Inferior parietal cortex (tissue), 1 donor: ENCODE results near the gene INTS11.

Experiments
- DNase-seq: peaks from one replicate; pipeline ENCODE4 v3.0.0-alpha.2; 2016; ENCODE audit errors: extremely low spot score

INTS11 gene

DNA sequence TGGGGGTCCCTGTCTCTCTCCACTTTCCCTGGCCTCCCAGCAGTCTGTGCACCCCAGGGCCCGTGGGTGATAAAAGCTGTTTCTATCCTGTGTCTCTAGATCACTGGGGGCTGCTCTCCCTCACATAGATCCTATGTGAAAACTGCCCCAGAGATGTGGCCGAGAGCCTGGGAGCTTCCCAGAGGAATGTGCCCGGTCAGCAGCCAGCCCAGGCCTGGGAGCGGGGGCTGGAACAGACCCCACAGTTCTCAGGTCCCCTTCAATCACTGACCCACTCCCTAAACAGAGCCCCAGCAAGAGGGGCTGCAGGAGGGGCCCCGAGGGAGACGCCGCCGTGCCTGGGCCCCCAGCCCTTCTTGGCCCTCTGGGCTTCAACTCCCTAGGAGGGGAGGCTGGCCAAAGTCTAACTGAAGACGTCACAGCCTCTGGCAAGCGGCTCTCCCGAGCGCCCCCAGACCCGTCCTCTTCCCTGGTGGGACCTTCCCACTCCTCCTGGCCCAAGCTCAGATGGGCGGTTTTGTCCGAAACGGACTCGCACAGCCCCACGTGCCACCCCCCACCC lies 33.5 kb upstream of the INTS11 start:
- no peak for DNase-seq

DNA sequence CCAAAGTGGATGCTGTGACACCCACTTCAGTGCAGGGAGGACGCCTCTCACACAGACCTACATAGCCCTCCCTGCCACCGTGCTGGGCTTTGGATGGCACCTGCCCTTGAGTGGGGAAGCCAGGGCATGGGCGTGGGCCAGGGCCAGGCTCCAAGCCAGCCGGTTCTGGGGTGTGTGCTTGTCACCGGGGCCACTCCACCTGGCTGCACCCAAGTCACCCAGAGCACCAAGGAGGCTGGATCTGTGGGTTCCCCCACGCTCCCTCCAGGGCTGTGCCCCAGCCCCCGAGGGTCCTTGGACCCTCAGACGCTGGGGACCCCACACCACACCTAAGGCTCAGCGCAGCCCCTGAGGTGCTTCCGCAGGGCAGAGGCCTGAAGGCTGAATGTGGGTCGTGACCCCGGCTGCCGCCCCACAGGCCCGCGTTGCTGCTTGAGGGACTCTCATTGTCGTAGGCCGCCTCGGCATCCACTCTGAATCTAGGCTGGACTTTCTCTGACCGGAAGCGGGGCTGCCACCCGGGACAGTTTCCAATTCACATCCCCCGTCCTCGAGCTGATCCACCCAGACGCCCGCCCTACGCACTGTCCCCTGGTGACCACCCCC lies 32.4 kb upstream of the INTS11 start:
- no peak for DNase-seq

DNA sequence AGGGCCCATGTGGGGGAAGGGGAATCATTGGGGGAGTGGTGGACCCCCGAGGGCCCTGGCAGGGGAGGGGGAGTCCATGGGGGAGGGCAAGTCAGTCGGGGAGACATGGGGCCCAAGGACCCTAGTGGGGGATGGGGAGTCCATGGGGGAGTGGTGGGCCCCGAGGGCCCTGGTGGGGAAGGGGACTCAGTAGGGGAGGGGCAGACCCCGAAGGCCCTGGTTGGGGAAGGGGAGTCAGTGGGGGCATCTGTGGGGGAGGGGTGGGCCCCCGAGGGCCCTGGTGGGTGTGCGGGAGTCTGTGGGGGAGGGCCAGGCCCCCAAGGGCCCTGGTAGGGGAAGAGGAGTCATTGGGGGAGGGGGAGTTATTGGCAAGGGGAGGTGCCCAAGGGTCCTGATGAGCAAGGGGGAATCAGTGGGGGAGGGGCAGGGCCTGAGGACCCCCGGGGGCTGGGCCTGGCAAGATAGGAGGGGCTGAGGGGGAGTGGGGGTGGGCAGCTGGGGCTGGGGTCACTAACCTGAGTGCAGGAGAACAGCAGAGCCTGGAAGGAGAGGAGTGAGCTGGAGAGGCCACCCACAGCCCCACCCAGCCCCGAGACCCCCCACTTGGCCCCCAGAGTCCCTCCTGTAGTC lies 31.8 kb upstream of the INTS11 start:
- DNase-seq = no peak

DNA sequence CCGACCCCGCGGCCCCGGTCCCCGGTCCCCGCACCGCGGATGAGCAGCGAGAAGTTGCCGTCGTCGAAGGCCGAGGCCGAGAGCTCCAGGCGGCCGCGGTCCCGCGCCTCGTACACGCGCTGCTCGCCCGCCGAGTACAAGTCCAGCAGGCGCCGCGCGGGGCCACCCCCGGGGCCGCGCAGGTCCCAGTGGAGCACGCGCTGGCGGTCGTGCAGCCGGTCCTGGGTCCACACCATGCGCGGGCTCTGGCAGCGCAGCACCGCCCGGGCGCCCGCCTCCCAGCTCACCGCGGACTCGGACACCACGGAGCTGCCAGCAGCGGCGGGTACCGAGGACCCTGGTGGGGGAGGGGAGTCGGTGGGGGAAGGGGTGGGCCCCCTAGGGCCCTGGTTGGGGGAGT lies 31.0 kb upstream of the INTS11 start:
- DNase-seq = no peak

DNA sequence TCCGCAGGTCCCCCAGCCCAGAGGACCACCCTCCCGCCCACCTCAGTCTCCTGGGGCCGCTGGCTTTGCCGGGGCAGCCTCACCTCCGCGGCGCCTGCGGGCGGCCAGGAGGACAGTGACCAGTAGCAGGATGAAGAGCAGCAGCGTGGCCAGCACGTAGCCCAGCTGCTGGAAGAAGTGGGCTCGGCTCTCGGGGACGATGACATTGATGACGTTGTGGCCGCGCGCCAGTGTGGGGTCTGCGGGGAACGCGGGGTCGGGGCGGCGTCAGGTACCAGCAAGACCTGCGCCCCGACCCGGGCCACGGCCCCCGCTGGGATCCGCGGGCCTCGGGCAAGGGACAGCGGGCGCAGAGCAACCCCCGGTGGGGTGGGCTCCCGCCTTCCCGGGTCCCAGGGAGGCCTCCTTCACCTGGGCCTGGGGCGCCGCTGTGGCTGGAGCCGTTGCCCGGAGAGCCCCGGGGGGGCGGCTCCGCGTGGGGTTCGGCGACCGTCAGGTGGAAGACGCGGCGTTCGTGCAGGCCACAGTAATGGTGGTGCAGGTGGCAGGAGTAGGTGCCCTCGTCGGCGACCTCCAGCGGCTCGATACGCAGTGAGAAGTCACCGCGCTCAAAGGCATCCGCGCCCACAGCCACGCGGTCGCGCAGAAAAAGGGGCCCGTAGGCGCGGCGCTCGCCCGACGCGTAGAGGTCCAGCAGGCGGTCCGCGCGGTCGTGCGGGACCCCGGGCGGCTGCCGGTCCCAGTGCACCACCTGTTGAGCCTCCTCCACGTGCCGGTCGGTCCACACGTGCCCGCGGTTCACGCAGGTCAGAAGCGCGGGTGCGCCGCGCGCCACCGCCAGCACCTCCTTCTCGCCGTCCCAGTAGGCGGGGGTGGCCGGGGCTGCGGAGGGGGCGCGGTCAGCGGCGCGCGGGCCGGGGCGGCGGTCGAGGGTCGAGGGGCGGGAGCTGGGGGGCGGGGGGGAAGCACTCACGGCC lies 30.1 kb upstream of the INTS11 start:
- no peak for DNase-seq

DNA sequence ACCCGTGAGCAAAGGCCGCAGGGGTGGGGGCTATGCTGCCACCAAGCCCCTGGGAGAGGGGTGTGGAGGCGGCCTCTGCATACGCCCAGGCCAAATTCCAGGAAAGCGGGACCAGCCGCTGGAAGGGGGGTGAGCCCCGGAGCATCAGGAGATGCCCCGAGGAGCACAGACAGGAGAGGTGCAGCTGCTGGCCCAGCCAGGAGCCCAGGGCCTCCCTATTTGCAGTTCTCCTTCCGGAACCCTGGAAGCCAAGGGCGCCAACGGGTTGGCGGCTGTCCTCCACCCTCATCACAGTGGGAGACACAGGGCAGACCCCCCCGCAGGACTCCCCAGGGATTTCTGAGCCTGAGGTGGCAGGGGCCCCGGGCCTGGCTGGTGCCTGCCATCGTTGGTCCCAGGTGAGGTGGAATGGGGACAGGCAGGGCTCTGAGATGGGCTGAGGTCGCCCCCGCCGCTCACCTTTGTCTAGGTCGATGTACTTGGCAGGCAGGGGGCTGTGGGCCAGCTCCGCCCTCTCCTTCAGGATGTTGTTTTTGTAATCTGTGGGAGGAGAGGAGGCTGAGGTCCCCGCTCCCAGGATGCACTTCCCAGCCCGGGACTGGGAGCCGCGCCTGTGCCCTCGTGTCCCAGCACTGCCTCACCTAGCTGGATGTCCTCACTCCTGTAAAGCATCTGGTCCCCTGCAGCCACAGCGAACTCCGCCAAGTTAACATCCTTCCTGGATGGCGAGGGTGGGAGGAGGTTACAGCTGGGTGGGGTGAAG lies 29.1 kb upstream of the INTS11 start:
- no peak for DNase-seq

DNA sequence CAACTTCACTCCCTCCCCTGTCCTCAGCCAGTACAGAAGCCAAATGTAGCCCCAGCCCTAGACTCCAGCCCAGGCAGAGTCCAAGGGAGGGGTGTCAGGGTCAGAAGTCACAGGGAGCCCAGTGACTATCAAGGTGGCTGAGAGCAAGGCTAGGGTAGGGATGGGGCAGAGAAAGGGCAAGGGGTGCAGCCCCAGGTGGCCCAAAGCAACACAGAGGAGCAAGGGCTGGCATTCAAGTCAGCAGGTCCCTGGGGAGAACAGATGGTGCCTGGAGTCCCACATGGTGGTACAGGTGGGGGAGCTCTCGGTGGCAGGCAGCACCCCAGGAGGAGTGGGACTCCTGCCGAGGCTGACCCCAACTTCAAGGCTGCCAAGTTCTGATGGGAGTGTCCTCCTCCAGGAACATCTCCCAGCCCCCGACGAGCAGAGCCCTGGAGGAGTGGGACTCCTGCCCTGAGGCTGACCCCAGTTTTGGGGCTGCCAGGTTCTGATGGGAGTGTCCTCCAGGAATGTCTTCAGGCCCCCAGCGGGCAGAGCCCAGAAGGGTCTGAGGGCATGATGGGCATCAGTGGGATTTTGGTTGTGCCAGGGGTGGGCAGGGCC lies 28.4 kb upstream of the INTS11 start:
- DNase-seq = no peak

DNA sequence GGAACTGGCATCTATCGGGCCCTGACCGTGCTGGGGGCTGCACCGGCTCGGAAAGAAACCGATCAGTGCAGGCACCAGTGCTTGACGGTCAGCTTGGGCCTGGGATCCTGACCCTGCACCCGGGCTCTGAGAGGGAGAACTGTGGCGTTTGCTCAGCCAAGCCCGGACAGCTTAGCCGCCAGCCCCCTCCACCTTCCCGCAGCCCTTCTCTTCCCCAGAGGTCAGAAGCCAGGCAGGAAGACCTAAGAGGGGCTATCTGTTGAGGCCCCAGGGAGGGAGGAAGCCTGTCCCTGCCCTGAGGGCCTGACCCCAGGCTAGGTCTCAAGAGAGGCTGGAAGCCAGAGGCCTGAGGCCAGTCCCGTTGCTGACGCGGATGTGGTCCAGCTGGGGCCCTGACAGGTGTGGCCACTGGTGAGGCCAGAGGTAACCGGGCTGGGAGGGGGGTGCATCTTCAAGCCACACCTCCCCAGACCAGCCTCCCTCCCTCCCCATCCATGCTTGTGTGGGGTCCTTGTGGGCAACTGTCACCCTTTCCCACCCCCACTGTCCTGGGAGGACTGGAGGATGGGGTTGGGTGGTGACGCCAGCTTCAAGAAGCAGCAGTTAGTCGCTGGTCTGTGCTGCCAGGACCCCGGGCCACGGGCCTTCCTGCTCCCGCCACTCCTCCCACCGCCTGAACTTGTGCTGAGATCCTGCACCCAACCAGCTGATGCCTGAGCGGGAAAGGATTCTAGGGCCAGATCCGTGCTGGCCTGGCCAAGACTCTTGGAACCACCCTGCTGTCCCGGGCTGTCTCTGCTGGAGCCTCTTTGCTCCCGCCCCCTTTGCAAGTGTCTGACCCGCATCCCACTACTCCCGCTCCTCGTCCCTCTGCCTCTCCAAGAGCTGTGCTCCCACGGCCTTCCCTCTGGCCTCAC lies 27.3 kb upstream of the INTS11 start:
- no peak for DNase-seq

DNA sequence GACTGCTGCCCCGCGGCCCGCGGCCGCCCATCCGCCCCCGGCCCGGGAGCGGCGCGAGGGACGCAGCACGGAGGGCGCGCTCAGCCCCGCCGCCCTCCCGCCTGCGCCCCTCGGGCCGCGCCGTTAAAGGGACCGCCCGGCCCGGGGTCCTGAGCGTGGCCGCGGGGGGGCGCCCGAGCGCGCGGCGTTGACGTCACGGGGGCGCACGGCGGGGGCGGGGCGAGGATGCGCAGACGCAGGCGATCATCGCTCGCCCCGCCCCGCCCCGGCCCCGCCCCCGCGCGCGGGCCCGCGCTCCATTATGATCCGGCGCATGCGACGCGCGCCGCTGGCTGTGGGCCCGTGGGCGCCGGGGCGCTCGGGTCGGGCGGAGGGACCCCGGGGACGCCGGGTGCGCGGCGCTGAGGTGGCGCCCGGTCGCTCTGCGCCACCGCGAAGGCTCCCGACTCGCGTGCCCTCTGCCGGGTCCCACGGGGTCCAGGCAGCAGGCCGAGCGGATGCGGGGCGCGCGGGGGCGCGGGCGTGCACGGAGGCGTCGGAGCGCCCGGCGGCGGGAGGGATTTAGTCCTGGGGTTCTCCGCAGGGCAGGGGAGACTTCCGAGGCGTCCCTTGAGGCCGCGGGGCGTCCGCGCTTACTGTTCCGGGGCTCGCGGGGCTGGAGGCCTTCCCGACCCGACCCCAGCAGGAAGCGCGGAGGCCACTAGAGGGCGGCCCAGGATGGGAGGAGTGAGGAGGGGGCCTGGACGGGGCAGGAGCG lies 25.0 kb upstream of the INTS11 start, which contains the start of gene DVL1:
TSS of gene DVL1 (minus strand) at position 163 of the 757 bp plus-strand sequence. CDS start 353 bp downstream, outside the sequence.
- peak; percentile 29 for DNase-seq

DNA sequence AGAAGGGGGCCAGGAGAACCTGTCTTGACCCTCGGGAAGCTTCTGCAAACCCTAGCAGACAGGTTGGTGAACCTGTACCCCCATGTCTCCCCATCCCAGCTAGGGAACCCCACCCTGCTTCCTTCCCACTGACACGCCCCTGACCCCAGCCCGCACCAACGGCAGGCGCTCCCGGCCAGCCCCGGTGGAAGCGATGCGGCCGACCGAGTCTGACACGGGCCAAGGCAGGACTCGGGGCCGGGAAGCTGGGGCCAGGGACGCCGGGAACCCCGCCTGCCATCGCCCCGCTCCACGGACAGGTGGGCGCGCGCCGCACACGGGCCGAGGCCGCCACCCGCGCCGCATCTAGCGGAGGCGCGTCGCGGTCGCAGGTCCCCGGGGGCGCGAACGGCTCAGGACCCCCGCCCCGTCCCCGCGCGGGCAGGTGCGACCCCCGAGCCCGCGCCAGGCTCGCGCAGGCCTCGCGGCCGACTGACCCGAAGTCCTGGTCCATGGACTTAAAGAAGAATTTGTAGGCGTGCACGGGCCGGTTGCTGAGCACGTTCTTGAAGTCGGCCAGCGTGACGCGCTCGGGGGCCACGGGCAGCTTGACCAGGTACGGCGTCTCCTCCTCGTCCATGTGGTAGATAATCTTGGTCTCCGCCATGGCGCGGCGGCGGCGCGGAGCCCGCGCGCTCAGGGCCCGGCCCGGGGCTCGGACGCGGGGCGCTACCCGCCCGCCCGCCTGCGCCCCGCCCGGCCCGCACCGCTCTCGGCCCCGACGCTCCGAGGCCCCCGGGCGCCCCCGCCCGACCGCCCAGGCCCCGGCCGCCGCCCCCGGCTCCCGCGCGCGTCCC lies 24.2 kb upstream of the INTS11 start:
- DNase-seq = no peak

DNA sequence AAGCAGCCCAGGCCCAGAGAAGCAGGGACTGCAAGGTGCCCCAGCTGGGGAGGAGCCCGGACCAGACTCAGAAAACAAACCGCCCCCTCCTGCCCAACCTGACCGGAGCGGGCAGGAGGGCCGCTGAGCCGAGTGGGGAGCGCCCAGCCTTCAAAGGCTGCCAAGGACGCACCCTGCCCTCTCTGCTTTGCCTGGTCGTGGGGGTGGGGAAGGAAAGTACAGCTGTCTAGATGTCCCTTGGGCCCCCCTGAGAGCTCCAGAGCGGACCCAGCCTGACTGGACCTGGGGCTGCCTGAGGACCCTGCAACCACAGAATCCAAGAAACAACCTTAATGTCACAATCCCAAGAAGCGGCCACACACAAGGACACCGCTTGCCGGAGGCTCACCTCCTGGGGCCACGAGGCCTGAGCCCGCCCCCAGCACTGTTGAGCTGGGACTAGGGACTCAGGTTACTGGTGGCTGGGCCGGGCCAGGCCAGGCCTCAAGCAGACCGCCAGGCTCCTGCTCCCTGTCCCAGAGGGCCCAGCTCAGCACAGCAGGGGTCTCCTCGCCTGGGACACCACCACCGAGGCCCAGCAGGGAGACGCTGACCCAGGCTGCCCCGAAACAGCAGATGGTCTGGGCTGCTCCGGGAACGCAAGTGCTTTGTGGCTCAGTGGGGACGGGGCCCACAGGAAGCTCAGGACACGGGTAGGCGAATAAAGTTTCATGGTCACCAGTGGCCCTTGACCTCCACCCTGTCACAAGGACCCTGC lies 23.4 kb upstream of the INTS11 start:
- DNase-seq = no peak

DNA sequence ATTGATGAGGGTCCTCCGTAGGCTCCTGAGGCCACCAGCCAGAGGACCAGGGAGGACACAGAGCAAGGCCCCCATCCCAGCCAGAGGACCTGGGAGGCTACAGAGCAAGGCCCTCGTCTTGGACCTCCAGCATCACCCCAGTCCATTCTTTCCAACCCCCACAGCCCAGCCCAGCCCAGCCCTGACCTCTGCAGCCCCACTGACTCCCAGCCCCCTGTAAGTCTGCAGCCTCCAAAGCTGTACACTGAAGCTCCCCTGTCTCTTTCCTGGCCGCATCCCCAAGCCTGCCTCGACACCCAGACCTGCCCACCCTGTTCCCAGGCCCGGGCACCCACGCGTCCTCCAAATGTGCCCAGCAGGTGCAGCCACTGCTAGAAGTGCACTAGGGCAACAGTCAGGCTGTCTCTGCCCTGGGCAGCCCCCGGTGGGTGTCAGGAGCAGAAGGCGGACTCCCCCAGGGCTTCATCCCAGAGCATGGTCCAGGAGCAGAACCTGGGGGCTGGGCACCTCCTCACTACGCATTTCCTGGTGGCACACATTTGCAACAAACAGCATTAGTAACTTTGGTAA lies 22.7 kb upstream of the INTS11 start:
- no peak for DNase-seq

DNA sequence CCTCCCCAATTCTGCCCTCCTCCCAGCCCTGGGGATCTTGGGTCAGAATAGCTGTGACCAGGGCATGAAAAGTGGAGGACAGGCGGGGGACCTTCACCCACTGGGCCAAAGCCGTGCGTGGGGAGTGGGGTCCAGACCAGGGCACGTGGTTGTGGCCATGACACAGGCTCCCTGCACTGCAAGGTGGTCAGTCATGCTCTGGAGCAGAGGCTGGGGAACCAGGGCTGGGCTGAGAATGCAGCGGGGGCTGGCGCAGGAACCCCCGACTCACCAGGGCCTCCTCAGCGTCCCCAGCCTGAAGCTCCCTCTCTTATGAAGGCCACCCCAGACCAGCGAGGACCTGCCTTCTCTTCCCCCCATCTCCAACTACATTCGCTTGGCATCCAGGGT lies 22.0 kb upstream of the INTS11 start:
- no peak for DNase-seq

DNA sequence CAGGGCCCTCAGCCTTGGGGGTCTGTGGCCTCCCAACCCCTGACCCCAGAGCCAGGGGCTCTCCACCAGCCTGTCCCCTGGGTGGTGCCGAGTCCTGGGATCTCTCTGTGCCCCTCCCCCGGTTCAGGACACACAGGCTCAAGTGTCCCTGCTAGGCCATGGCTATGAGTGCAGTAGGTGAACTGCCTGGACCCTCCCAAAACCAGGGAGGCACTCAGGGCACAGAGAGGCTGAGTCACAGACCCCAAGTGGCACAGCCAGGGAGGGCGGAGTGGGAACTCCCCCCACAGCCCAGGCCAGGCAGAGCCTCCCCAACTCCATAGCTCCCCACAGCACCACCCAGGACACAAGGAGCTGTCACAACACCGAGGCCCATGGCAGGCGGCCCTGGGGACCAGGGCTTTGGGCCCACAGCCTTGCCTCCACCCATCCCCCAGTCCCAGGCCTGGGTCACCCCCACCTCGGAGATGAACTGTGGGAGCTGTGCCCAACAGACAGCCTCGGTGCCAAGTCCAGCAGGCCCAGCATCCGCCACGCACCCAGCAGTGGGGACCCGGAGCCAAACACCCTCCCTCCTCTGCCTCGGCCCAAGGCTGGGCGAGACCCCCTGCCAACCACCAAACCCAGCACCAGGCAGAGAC lies 21.5 kb upstream of the INTS11 start:
- DNase-seq = no peak

DNA sequence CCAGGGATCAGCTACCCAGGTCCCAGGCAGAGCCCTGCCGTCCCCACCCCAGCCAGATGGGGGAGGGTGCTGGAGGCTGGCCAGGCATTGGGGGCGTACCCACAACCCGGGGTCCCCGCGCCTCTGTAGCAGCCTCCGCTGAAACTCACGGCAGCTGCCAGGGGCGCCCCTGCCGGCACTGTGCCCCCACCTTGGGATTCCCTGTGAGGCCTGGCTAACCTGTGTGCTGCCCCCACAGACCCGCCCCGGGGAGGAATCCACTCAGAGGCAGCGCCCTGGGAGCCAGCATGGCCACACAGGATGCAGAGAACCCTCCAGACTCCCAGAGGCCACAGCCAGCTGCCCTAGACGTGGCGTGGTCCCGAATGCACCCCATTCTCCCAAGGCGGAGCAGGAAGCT lies 20.9 kb upstream of the INTS11 start:
- DNase-seq = no peak

DNA sequence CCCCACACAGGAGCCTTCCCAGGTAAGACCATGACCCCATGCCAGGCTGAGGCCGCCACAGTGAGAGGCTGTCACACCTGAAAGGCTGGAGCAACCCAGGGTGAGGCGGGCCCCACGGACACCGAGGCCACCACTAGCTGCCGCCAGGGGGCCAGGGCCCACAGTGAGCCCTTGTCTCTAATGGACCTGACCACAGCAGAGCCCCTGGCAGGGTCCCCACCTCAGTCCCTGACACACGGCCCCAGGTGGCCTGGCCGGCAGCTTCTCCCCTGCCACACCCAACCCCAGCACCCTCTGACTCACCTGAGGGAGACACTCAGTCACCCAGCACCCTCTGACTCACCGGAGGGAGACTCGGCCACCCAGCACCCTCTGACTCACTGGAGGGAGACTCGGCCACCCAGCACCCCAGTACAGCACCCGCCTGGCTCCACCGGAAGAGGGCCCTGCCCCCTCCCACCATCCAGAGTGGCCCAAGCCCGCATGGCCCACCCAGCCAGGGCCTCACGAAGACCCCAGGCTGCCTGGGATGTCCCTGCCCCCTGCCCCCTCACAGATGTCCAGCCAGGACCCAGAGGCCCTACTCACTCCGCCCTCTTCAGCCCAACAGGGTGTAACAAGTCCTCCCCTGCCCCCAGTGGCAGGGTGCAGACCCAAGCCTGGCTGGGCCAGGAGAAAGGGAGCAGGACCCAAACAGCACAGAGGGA lies 20.3 kb upstream of the INTS11 start:
- DNase-seq = no peak
